ENCODE measurements around the gene TBC1D22A. TPM values are rescaled to one million over a fixed set of nuclear protein-coding genes. Genes with fewer than 3 reads are reported as not detected.
"Not testable (repeated sequence)": the region's sequence is repeated elsewhere in the genome, so short reads cannot be mapped to it uniquely, and the experiment has no call there.

TBC1D22A gene
- polyA plus RNA-seq, 1 experiment = 24.2 TPM

GRCh38 chr22:46815896-46816731 is 53.7 kb downstream of the TBC1D22A start:
- H3K36me3 ChIP-seq (ENCODE audit: control insufficient read depth, insufficient read depth, low read length) = no peaks in the 10 kb centered on the region
- no peak for DNase-seq (ENCODE audit: low read depth)
- H3K4me3 ChIP-seq (ENCODE audit: low read depth, low read length) = no peak overlapping the region
- no peaks in the 10 kb centered on the region for H3K27me3 ChIP-seq (ENCODE audit: control insufficient read depth, insufficient read depth, low read length)
- TF ChIP-seq CTCF (IDR thresholded peaks at IDR 0.05; ENCODE audit: insufficient read depth, low read depth, low read length) = no peak
- ChIA-PET POLR2A (no interaction called here), CTCF (interaction anchor here (1.9 to 2.9 kb wide), 2 partner anchors 13 to 17 kb away, joined by 5 to 9 read pairs; no protein-coding TSS in a partner anchor)

GRCh38 chr22:46817390-46817789 is 54.9 kb downstream of the TBC1D22A start:
- H3K4me3 ChIP-seq (ENCODE audit: low read depth, low read length); H3K27me3 ChIP-seq (ENCODE audit: control insufficient read depth, insufficient read depth, low read length); POLR2A ChIA-PET; H3K36me3 ChIP-seq (ENCODE audit: control insufficient read depth, insufficient read depth, low read length); DNase-seq (ENCODE audit: low read depth): not testable (repeated sequence)
- CTCF ChIA-PET = interaction anchor here (1.9 to 2.9 kb wide), 2 partner anchors 14 to 18 kb away, joined by 5 to 9 read pairs; no protein-coding TSS in a partner anchor

GRCh38 chr22:46823248-46823647 is 60.8 kb downstream of the TBC1D22A start:
- H3K27me3 ChIP-seq (ENCODE audit: control insufficient read depth, insufficient read depth, low read length) = no peaks in the 10 kb centered on the region
- no peak for DNase-seq (ENCODE audit: low read depth)
- ChIA-PET POLR2A (no interaction called here), CTCF (interaction anchor here (3.7 kb wide), 1 partner anchor 20 kb away, joined by 14 read pairs; no protein-coding TSS in a partner anchor)
- H3K36me3 ChIP-seq (ENCODE audit: control insufficient read depth, insufficient read depth, low read length) = no peaks in the 10 kb centered on the region
- no peak overlapping the region for H3K4me3 ChIP-seq (ENCODE audit: low read depth, low read length)
- no peak for TF ChIP-seq CTCF (IDR thresholded peaks at IDR 0.05; ENCODE audit: insufficient read depth, low read depth, low read length)

- peaks cover 1% of the 10 kb centered on the region; the same call in 1 of the 2 replicates for H3K36me3 ChIP-seq (ENCODE audit: control insufficient read depth, insufficient read depth, low read length)
- CTCF ChIA-PET = interaction anchor here (0.7 to 3.7 kb wide), 2 partner anchors 21 to 25 kb away, joined by 6 to 14 read pairs; no protein-coding TSS in a partner anchor
- DNase-seq (ENCODE audit: low read depth) = no peak
- TF ChIP-seq CTCF (IDR thresholded peaks at IDR 0.05; ENCODE audit: insufficient read depth, low read depth, low read length) = no peak
- POLR2A ChIA-PET = no interaction called here
- no peaks in the 10 kb centered on the region for H3K27me3 ChIP-seq (ENCODE audit: control insufficient read depth, insufficient read depth, low read length)
- H3K4me3 ChIP-seq (ENCODE audit: low read depth, low read length) = no peak overlapping the region
These were observed 61.2 kb downstream of the TBC1D22A start for GRCh38 chr22:46823654-46824053.

- Histone ChIP-seq H3K36me3 (ENCODE audit: control insufficient read depth, insufficient read depth, low read length) (peaks cover 1% of the 10 kb centered on the region; the same call in 1 of the 2 replicates), H3K27me3 (ENCODE audit: control insufficient read depth, insufficient read depth, low read length) (no peaks in the 10 kb centered on the region), H3K4me3 (ENCODE audit: low read depth, low read length) (no peak overlapping the region)
- ChIA-PET CTCF (interaction anchor here (0.7 to 3.7 kb wide), 2 partner anchors 21 to 26 kb away, joined by 6 to 14 read pairs; no protein-coding TSS in a partner anchor), POLR2A (no interaction called here)
- DNase-seq (ENCODE audit: low read depth) = no peak
- TF ChIP-seq CTCF (IDR thresholded peaks at IDR 0.05; ENCODE audit: insufficient read depth, low read depth, low read length) = no peak
These were observed 62.0 kb downstream of the TBC1D22A start for GRCh38 chr22:46824344-46824909.
